HEK293T (cell line): ENCODE data around the gene SEPTIN12.

ENCODE experiments used
- CTCF ChIA-PET: fragments of 350-600 bp; formaldehyde crosslinking; extraction: SDS; loops from one replicate; lab custom pipeline; 2021; ENCODE audit warnings: antibody characterized with exemption, inconsistent platforms; lab: Yijun Ruan, JAX
- POLR2A ChIA-PET: fragments of 350-600 bp; formaldehyde crosslinking; extraction: SDS; loops from one replicate; lab custom pipeline; 2020; ENCODE audit warnings: antibody characterized with exemption, inconsistent platforms; lab: Yijun Ruan, JAX
- DNase-seq: peaks from one replicate; pipeline ENCODE4 v3.0.0; 2012; ENCODE audit warnings: mixed read lengths; ENCODE audit errors: extremely low spot score
- ARNT ChIP-seq: fragments of 450-650 bp; IDR thresholded peaks from 2 replicates; pipeline ENCODE4 v1.6.1; 2017; ENCODE audit warnings: mild to moderate bottlenecking
- BHLHE40 ChIP-seq: fragments of 450-650 bp; IDR thresholded peaks from 2 replicates; pipeline ENCODE4 v1.6.1; 2016; ENCODE audit warnings: mild to moderate bottlenecking, moderate library complexity, borderline replicate concordance
- CTBP1 ChIP-seq: fragments of 450-650 bp; IDR thresholded peaks from 2 replicates; pipeline ENCODE4 v1.6.1; 2016; ENCODE audit warnings: borderline replicate concordance
- ELF4 ChIP-seq: fragments of 450-650 bp; IDR thresholded peaks from 2 replicates; pipeline ENCODE4 v1.6.1; 2017; ENCODE audit warnings: antibody characterized with exemption
- FOXA1 ChIP-seq: fragments of 450-650 bp; IDR thresholded peaks from 2 replicates; pipeline ENCODE4 v1.6.1; 2016; ENCODE audit warnings: mild to moderate bottlenecking
- FOXK2 ChIP-seq: fragments of 450-650 bp; IDR thresholded peaks from 2 replicates; pipeline ENCODE4 v1.6.1; 2016; ENCODE audit warnings: mild to moderate bottlenecking
- FOXM1 ChIP-seq: fragments of 450-650 bp; IDR thresholded peaks from 2 replicates; pipeline ENCODE4 v1.6.1; 2017; ENCODE audit warnings: mild to moderate bottlenecking, borderline replicate concordance
- HDGF ChIP-seq: fragments of 450-650 bp; IDR thresholded peaks from 2 replicates; pipeline ENCODE4 v1.6.1; 2017; ENCODE audit warnings: antibody characterized with exemption, borderline replicate concordance
- L3MBTL2 ChIP-seq: fragments of 450-650 bp; conservative IDR thresholded peaks from 2 replicates; pipeline ENCODE4 v1.6.1; 2016; ENCODE audit warnings: mild to moderate bottlenecking
- LEF1 ChIP-seq: fragments of 450-650 bp; IDR thresholded peaks from 2 replicates; pipeline ENCODE4 v1.6.1; 2017; ENCODE audit warnings: mild to moderate bottlenecking, borderline replicate concordance
- NFRKB ChIP-seq: fragments of 450-650 bp; IDR thresholded peaks from 2 replicates; pipeline ENCODE4 v1.6.1; 2016; ENCODE audit warnings: mild to moderate bottlenecking, moderate library complexity
- SP1 ChIP-seq: fragments of 450-650 bp; IDR thresholded peaks from 2 replicates; pipeline ENCODE4 v1.6.1; 2017
- SUZ12 ChIP-seq: fragments of 450-650 bp; IDR thresholded peaks from 2 replicates; pipeline ENCODE4 v1.6.1; 2016; ENCODE audit warnings: mild to moderate bottlenecking
- TARDBP ChIP-seq: fragments of 450-650 bp; IDR thresholded peaks from 2 replicates; pipeline ENCODE4 v1.6.1; 2016
- ZNF384 ChIP-seq: fragments of 450-650 bp; IDR thresholded peaks from 2 replicates; pipeline ENCODE4 v1.6.1; 2016
- TF ChIP-seq, protein P1 (sequence below): fragments of 450-650 bp; IDR thresholded peaks from 2 replicates; pipeline ENCODE4 v1.6.1; 2016

SEPTIN12 gene

DNA sequence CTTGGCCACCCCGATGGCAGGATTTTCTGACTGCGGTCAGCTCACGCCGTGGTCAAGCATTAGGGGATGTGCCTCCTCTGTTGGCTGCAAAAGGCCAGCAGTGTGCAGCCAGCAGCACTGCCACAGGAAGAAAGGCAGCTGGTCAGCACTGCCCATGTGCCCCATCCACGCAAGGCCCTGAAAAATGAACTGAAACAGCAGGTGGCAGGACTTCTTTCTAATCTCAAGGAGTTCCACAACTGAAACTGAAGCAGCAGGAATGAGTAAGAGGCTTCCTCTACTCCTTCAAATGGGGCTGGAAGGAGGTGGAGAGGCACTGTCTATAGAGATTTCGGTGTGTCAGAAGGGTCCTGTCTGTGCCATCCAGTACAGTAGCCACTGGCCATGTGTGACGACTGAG is 24.4 kb downstream of the SEPTIN12 start:
- TF ChIP-seq ELF4, result no peak
- TF ChIP-seq, protein P1, sequence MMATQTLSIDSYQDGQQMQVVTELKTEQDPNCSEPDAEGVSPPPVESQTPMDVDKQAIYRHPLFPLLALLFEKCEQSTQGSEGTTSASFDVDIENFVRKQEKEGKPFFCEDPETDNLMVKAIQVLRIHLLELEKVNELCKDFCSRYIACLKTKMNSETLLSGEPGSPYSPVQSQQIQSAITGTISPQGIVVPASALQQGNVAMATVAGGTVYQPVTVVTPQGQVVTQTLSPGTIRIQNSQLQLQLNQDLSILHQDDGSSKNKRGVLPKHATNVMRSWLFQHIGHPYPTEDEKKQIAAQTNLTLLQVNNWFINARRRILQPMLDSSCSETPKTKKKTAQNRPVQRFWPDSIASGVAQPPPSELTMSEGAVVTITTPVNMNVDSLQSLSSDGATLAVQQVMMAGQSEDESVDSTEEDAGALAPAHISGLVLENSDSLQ, result no peak
- TF ChIP-seq FOXA1, result no peak
- no peak for TF ChIP-seq FOXK2
- TF ChIP-seq LEF1, result no peak
- no peak for TF ChIP-seq TARDBP
- no peak for TF ChIP-seq ARNT
- no peak for TF ChIP-seq BHLHE40
- TF ChIP-seq FOXM1, result no peak
- no peak for TF ChIP-seq ZNF384
- TF ChIP-seq NFRKB, result no peak
- TF ChIP-seq CTBP1, result no peak
- CTCF ChIA-PET, result interaction anchor here (0.7 to 0.8 kb wide), 2 partner anchors 14 to 136 kb away, joined by 4 to 7 read pairs; no protein-coding TSS in a partner anchor
- DNase-seq, result no peak
- POLR2A ChIA-PET, result no interaction called here

GRCh38 chr16:4762205-4762604 is 25.9 kb downstream of the SEPTIN12 start:
- ChIA-PET POLR2A (no interaction called here), CTCF (interaction anchor here (0.6 kb wide), 1 partner anchor 1728 kb away, joined by 4 read pairs; no protein-coding TSS in a partner anchor)
- no peak for DNase-seq
- no peak for TF ChIP-seq ZNF384
- TF ChIP-seq SP1, result no peak
- TF ChIP-seq BHLHE40, result no peak
- no peak for TF ChIP-seq FOXK2
- no peak for TF ChIP-seq SUZ12

DNA sequence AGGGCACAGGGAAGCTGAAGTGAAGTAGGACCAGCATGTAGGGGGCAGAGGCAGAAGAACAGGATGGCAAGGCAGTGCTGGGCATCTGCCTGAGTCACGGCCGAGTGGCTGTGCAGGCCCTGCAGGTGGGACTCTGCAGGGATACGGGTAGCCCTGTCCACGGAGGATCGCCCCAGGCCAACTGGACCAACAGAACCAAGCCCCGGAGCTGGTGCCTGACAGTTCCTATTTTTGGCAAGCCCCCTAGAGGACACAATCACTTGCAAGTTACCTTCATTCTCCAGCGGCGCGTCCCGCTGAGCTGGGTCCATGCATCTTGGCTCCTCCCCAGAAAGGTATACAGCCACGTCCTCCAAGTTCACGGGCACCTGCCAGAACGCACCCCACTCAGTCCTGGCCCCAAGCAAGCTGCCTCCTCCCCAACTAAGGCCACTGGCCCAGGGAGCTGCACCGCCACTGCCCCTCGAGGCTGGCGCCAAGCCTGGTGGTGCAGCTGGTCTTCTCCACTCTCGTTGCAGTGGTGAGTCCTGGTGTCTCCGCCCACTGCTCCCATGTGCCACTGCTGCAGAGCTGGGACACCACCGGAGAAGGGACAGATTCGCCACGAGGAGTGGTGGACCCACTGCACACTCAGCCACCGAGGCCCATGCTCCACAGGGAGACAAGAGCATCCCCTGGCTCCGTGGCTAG is 27.8 kb downstream of the SEPTIN12 start:
- POLR2A ChIA-PET, result no interaction called here

DNA sequence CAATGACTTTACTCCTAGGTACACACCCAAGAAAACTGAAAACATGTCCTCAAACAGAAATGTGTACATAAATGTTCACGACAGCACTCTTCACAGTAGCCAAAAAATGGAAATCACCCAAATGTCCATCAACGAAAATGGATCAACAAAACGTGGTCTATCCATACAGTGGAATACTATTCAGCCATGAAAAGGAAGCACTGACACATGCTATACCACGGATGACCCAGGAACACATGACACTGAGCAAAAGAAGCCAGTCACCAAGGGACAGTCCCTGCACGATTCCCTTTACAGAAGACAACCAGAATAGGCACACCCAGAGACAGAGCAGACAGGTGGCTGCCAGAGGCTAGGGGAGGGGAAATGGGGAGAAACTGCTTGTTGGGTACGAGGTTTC is 32.5 kb downstream of the SEPTIN12 start:
- ChIA-PET CTCF (no interaction called here), POLR2A (no interaction called here)
- no peak for TF ChIP-seq LEF1
- TF ChIP-seq, protein P1, result no peak
- TF ChIP-seq TARDBP, result no peak
- no peak for TF ChIP-seq BHLHE40
- TF ChIP-seq NFRKB, result no peak
- no peak for TF ChIP-seq FOXK2
- no peak for TF ChIP-seq CTBP1
- TF ChIP-seq ARNT, result no peak
- no peak for TF ChIP-seq ZNF384
- no peak for TF ChIP-seq FOXM1
- no peak for TF ChIP-seq SP1
- TF ChIP-seq FOXA1, result no peak
- TF ChIP-seq ELF4, result no peak
- no peak for TF ChIP-seq L3MBTL2
- TF ChIP-seq SUZ12, result no peak
- DNase-seq, result no peak

More for the DNA sequence above, 27.8 kb downstream of the SEPTIN12 start:
- TF ChIP-seq FOXM1, result no peak
- TF ChIP-seq LEF1, result no peak
- TF ChIP-seq FOXA1, result no peak
- no peak for TF ChIP-seq HDGF
- no peak for TF ChIP-seq SUZ12
- TF ChIP-seq L3MBTL2, result no peak
- no peak for TF ChIP-seq BHLHE40
- no peak for TF ChIP-seq SP1
- TF ChIP-seq ELF4, result no peak
- TF ChIP-seq CTBP1, result no peak
- no peak for TF ChIP-seq FOXK2
- no peak for DNase-seq
- CTCF ChIA-PET, result no interaction called here

DNA sequence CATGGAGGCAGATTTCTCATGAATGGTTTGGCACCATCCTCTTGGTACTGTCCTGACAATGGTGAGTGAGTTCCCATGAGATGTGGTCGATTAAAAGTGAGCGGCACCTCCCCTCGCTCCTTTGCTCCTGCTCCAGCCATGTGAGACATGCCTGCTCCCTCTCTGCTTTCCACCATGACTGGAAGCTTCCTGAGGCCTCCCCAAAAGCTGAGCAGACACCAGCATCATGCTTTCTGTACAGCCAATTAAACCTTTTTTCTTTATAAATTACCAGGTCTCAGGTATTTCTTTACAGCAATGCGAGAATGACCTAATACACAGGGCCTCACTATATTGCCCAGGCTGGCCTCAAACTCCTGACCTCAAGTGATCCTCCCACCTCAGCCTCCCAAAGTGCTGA is 33.3 kb downstream of the SEPTIN12 start:
- ChIA-PET POLR2A (no interaction called here), CTCF (no interaction called here)
- DNase-seq, result no peak
- TF ChIP-seq ELF4, result no peak

DNA sequence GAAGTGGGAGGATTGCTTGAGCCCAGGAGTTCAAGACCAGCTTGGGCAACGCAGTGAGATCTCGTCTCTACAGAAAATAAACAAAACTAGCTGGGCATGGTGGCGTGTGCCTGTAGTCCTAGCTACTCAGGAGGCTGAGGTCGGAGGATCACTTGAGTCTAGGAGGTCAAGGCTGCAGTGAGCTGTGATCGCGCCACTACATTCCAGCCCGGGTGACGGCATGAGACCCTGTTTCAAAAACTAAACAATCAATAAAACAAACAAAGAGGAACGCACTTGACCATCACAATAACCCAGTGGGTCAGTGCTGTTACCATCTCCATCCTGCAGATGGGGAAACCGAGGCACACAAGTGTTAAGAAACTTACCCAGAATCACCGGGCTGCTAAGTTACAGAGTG is 34.9 kb downstream of the SEPTIN12 start:
- CTCF ChIA-PET, result no interaction called here
- POLR2A ChIA-PET, result no interaction called here
- DNase-seq, result no peak
- TF ChIP-seq LEF1 (no peak), HDGF (no peak), NFRKB (no peak), TARDBP (no peak), SP1 (no peak), ARNT (no peak), SUZ12 (no peak), BHLHE40 (no peak), FOXK2 (no peak), FOXA1 (no peak), ZNF384 (no peak), CTBP1 (no peak), FOXM1 (no peak), L3MBTL2 (no peak), ELF4 (no peak)
- TF ChIP-seq, protein P1, result no peak
